ENCODE results near the gene FARP1.

- TF ChIP-seq POLR2A (IDR thresholded peaks at IDR 0.05; ENCODE audit: low read depth) (no peak), CTCF (IDR thresholded peaks at IDR 0.05) (no peak)
Measured at GRCh38 chr13:98324105-98324504, 181.2 kb downstream of the FARP1 start.

Measured in esophagus muscularis mucosa (tissue), 3 donors.